SJCRH30 (cell line): ENCODE results near the gene KLHDC8B. TPM values are rescaled to one million over a fixed set of nuclear protein-coding genes. Genes with fewer than 3 reads are reported as not detected.

ENCODE experiments used
- DNase-seq, 2 experiments: peaks; one replicate each; pipeline ENCODE4 v3.0.0-alpha.2; 2015 to 2020
- H3K27ac ChIP-seq: fragments of 250-450 bp; sonication (Bioruptor Pico); 2 replicates; pipeline ENCODE4 v1.5.1; 2020; ENCODE audit warnings: mild to moderate bottlenecking, moderate library complexity
- H3K27me3 ChIP-seq: fragments of 250-450 bp; sonication (Bioruptor Pico); 2 replicates; pipeline ENCODE4 v1.5.1; 2020; ENCODE audit warnings: mild to moderate bottlenecking, moderate library complexity
- H3K36me3 ChIP-seq: fragments of 250-450 bp; sonication (Bioruptor Pico); 2 replicates; pipeline ENCODE4 v1.5.1; 2020; ENCODE audit warnings: mild to moderate bottlenecking, moderate library complexity
- H3K4me1 ChIP-seq: fragments of 250-450 bp; sonication (Bioruptor Pico); 2 replicates; pipeline ENCODE4 v1.5.1; 2020; ENCODE audit warnings: mild to moderate bottlenecking, moderate library complexity
- H3K4me3 ChIP-seq: fragments of 250-450 bp; sonication (Bioruptor Pico); 2 replicates; pipeline ENCODE4 v1.5.1; 2020; ENCODE audit warnings: mild to moderate bottlenecking, moderate library complexity
- H3K9me3 ChIP-seq: fragments of 250-450 bp; sonication (Bioruptor Pico); replicated peaks from 2 replicates; pipeline ENCODE4 v1.5.1; 2020; ENCODE audit warnings: mild to moderate bottlenecking, moderate library complexity
- total RNA-seq: library from RNA; depleted of rRNA; stranded (reverse); fragments of >200 nt; shearing (Covaris generic); gene quantifications from 2 replicates; pipeline ENCODE4 v1.2.3, GENCODE V29; 2014

Gene KLHDC8B
- total RNA-seq, 1 experiment from 2014 or later, result 7.8 TPM

GRCh38 chr3:49135499-49135898 lies 35.9 kb upstream of the KLHDC8B start:
- no peak for DNase-seq
- Histone ChIP-seq H3K4me1 (no peaks in the 10 kb centered on the region; the same call in 1 of the 2 replicates), H3K4me3 (no peak overlapping the region), H3K9me3 (no peaks in the 10 kb centered on the region), H3K27me3 (no peaks in the 10 kb centered on the region), H3K36me3 (no peaks in the 10 kb centered on the region), H3K27ac (no peak overlapping the region)

DNA sequence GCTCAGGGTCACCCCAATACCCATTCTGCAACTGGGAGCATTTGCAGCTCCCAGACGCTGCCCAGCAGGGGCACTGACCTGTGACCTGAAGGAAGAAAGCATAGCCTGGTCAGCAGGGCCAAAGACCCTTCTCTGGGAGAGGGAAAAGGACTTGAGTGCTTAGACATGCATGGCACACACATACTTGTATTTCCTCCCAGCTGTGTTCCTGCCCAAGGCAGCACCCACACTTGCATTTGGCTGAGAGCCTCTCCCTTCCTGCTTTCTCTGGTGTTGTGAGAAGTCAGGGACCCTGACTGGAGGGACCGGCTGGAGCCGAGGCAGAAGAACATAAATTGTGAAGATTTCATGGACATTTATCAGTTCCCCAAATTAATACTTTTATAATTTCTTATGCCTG lies 31.3 kb upstream of the KLHDC8B start:
- no peaks in the 10 kb centered on the region for H3K36me3 ChIP-seq
- no peaks in the 10 kb centered on the region for H3K4me1 ChIP-seq
- H3K4me3 ChIP-seq, result no peak overlapping the region
- H3K27ac ChIP-seq, result no peak overlapping the region
- H3K27me3 ChIP-seq, result no peaks in the 10 kb centered on the region
- DNase-seq, result no peak
- no peaks in the 10 kb centered on the region for H3K9me3 ChIP-seq

GRCh38 chr3:49148159-49148558 lies 23.2 kb upstream of the KLHDC8B start:
- Histone ChIP-seq H3K36me3 (no peaks in the 10 kb centered on the region), H3K27me3 (no peaks in the 10 kb centered on the region), H3K4me3 (no peak overlapping the region), H3K9me3 (no peaks in the 10 kb centered on the region), H3K27ac (no peak overlapping the region), H3K4me1 (no peaks in the 10 kb centered on the region)
- no peak for DNase-seq

GRCh38 chr3:49151610-49152009 lies 19.8 kb upstream of the KLHDC8B start:
- no peaks in the 10 kb centered on the region for H3K9me3 ChIP-seq
- no peaks in the 10 kb centered on the region for H3K27me3 ChIP-seq
- H3K4me3 ChIP-seq, result no peak overlapping the region
- peaks cover 1% of the 10 kb centered on the region; the same call in 1 of the 2 replicates for H3K4me1 ChIP-seq
- H3K36me3 ChIP-seq, result no peaks in the 10 kb centered on the region
- H3K27ac ChIP-seq, result no peak overlapping the region
- no peak for DNase-seq

- Histone ChIP-seq H3K27me3 (no peaks in the 10 kb centered on the region), H3K27ac (no peak overlapping the region), H3K4me3 (no peak overlapping the region), H3K4me1 (peaks cover 11% of the 10 kb centered on the region), H3K9me3 (no peaks in the 10 kb centered on the region), H3K36me3 (no peaks in the 10 kb centered on the region)
- no peak for DNase-seq
Measured at GRCh38 chr3:49153349-49153912, 18.0 kb upstream of the KLHDC8B start.

GRCh38 chr3:49157289-49157688 lies 14.1 kb upstream of the KLHDC8B start:
- no peaks in the 10 kb centered on the region for H3K9me3 ChIP-seq
- peaks cover 11% of the 10 kb centered on the region for H3K4me1 ChIP-seq
- no peaks in the 10 kb centered on the region for H3K36me3 ChIP-seq
- H3K4me3 ChIP-seq, result no peak overlapping the region
- no peak overlapping the region for H3K27ac ChIP-seq
- no peak for DNase-seq
- no peaks in the 10 kb centered on the region for H3K27me3 ChIP-seq

DNA sequence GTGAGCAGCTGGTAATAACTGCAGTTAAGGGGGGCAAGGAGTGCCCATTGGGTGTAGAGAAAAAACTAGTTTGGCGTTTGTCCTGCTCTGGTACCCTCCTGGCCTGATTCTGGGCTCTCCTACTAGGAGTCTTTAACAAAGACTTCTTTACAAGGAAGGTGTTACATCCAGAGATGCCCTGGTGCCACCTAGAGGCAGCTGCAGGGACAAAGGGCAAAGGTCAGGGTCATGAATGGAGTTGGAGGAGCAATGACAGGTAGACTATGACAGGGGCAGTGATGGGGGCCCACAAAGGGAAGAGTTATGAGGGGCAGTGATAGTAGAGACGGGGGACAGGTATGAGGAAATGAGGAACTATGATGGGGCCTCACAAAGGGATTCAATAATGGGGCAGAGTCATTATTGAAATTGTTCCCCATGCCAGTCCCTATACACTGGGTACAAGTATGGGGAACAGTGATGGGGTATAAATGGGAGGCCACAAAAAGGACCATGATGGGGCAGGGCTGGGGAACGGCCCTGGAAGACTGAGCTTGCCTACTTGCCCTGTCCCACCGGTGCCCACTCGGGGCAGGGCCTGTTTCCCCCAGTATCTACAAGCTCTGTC lies 13.2 kb upstream of the KLHDC8B start:
- Histone ChIP-seq H3K27ac (no peak overlapping the region), H3K9me3 (no peaks in the 10 kb centered on the region), H3K36me3 (peaks cover under 1% of the 10 kb centered on the region), H3K27me3 (no peaks in the 10 kb centered on the region), H3K4me1 (peaks cover 11% of the 10 kb centered on the region), H3K4me3 (no peak overlapping the region)
- DNase-seq, result peak in 1 of 2 experiments; percentile 19

- Histone ChIP-seq H3K27me3 (no peaks in the 10 kb centered on the region), H3K4me3 (no peak overlapping the region), H3K4me1 (peaks cover 11% of the 10 kb centered on the region), H3K36me3 (peaks cover 7% of the 10 kb centered on the region), H3K9me3 (no peaks in the 10 kb centered on the region), H3K27ac (no peak overlapping the region)
- DNase-seq, result no peak
Measured at GRCh38 chr3:49158792-49159191, 12.6 kb upstream of the KLHDC8B start.

- Histone ChIP-seq H3K4me3 (no peak overlapping the region), H3K36me3 (peaks cover 12% of the 10 kb centered on the region), H3K9me3 (no peaks in the 10 kb centered on the region), H3K27ac (no peak overlapping the region), H3K27me3 (no peaks in the 10 kb centered on the region), H3K4me1 (peaks cover 15% of the 10 kb centered on the region)
- no peak for DNase-seq
Measured at GRCh38 chr3:49161197-49161596, 10.2 kb upstream of the KLHDC8B start.

DNA sequence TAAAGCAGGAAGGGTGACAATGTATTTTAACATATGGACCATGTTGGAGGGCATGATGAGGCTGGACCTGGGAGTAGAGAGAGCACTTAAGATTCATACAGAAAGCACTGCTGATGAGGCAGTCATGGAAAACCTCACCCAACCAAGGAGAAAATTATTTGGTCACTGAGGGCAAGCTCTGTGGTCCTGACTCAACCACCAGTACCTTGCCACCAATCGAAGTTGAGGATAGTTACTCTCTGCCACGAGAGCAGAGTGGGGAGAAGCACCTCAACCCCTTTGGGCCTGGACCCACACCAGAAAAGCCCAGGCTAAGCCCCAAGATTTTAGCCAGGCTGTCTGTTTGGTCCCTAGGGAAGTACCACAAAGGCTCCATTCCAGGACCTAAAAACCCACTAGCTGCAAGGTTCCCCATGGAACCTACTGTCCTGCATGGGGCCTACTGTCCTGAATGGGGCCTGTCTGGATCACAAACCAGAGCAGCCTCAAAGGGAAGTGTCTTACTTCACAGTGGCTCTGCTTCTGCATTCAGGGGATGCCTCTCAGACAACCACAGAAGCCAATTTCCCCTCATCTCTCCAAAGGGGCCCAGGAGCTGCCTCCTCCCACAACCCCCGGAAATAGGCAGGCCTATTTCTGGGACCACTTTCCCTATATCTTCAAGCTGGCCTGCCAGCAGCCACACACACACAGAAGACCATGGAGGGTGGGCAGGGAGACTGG lies 9.4 kb upstream of the KLHDC8B start:
- peaks cover 17% of the 10 kb centered on the region for H3K4me1 ChIP-seq
- peaks cover 12% of the 10 kb centered on the region for H3K36me3 ChIP-seq
- DNase-seq, result no peak
- no peaks in the 10 kb centered on the region for H3K27me3 ChIP-seq
- H3K9me3 ChIP-seq, result no peaks in the 10 kb centered on the region
- H3K4me3 ChIP-seq, result no peak overlapping the region
- no peak overlapping the region for H3K27ac ChIP-seq

GRCh38 chr3:49162751-49163419 lies 8.5 kb upstream of the KLHDC8B start:
- Histone ChIP-seq H3K36me3 (peaks cover 12% of the 10 kb centered on the region), H3K27ac (no peak overlapping the region), H3K4me1 (peaks cover 9% of the 10 kb centered on the region), H3K9me3 (no peaks in the 10 kb centered on the region), H3K4me3 (no peak overlapping the region), H3K27me3 (no peaks in the 10 kb centered on the region)
- no peak for DNase-seq

DNA sequence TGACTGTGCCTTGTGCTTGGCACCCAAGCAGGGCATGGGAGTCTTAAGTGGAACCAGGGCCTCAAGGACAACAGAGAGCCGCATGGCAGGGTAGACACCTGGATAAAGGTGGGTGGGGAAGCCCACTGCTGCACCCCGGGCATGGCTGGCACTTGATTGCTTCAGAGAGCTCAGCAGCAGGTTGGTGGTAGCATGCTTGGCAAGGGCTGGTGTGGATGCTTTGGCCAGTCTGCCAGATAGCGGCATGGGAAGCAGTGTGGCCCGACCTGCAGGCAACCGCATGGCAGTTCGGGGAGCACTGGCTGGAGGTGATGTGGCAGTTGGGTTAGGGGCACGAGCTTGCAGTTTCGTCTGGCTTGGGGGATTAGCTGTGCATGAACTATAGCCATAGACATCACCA lies 7.8 kb upstream of the KLHDC8B start:
- H3K36me3 ChIP-seq, result peaks cover 12% of the 10 kb centered on the region
- no peak for DNase-seq
- H3K4me3 ChIP-seq, result no peak overlapping the region
- no peak overlapping the region for H3K27ac ChIP-seq
- H3K9me3 ChIP-seq, result no peaks in the 10 kb centered on the region
- H3K4me1 ChIP-seq, result peaks cover 9% of the 10 kb centered on the region
- no peaks in the 10 kb centered on the region for H3K27me3 ChIP-seq

GRCh38 chr3:49164983-49165720 lies 6.2 kb upstream of the KLHDC8B start:
- no peak for DNase-seq
- H3K36me3 ChIP-seq, result peaks cover 12% of the 10 kb centered on the region
- peak overlapping the region; percentile 88 for H3K4me3 ChIP-seq
- H3K27me3 ChIP-seq, result no peaks in the 10 kb centered on the region
- H3K9me3 ChIP-seq, result no peaks in the 10 kb centered on the region
- peak overlapping the region; percentile 57 for H3K27ac ChIP-seq
- H3K4me1 ChIP-seq, result peaks cover 9% of the 10 kb centered on the region

DNA sequence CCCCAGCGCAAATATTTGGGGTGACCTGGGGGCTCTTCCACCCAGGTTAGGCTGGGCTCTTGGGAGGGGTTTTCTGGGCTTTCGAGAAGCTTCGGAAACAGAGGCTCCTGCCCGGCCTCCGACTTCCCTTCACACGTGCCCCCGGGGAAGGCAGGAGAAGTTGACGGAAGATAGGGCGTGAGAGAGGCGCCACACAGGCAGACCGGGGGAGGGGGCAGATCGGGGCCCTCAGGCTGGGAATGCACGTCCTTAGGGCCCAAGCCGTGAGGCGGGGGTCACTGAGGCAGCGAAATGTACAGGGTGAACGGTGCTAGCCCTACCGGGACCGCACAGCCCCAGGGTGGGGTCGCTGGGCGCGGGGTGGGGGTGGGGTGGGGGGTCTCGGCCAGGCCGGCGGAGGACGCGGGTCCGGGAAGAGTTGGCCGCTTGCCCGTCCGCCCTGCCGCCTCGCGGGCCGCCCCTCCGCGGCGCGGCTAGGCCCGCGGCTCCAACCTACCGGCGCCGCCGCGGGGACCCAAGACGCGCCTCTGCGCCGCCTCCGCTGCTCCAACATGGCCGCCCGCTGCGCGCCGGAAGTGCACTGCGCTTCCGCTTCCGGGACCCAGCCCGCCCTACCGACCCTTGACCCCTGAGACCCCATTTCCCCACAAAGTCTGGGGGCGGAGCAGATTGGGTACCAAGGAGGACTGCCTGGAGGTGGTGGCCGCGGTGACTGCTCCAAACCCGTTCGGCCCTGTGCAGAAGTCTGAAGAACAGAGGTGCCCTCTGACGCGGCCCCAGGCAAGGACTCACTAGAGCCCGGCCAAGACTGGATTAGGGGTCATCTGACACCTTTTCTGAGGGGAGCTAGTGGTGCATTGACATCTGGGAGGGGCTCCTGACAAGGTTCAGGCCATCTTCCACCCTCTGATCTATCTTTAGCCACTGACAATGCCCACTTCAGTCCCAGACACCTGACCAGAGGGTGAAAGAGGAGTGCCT lies 5.3 kb upstream of the KLHDC8B start, which contains the start of gene CCDC71:
Gene CCDC71 (minus strand): TSS at position 561 of the 981 bp plus-strand sequence. CDS start 2,123 bp downstream, outside the sequence.
- no peaks in the 10 kb centered on the region for H3K9me3 ChIP-seq
- no peaks in the 10 kb centered on the region for H3K27me3 ChIP-seq
- peak within 1 kb of the TSS; percentile 88 for H3K4me3 ChIP-seq
- peaks cover 9% of the 10 kb centered on the region for H3K4me1 ChIP-seq
- peak; percentile 81 for DNase-seq
- H3K27ac ChIP-seq, result peak within 1 kb of the TSS; percentile 57
- peaks cover 12% of the 10 kb centered on the region for H3K36me3 ChIP-seq
